NCI-H2107 treated with DMSO at 0.1 percent for 48 hours (cell line): ENCODE results near the gene FPGS.
A peak's percentile ranks its signal among the peaks of the same experiment; 100 is the strongest.
"Not testable (repeated sequence)": the region's sequence is repeated elsewhere in the genome, so short reads cannot be mapped to it uniquely, and the experiment has no call there.

Experiments used
- DNase-seq: peaks from one replicate; lab custom pipeline; 2025; ENCODE audit not compliant: unreplicated experiment; lab: John Stamatoyannopoulos, UW

Gene FPGS

DNA sequence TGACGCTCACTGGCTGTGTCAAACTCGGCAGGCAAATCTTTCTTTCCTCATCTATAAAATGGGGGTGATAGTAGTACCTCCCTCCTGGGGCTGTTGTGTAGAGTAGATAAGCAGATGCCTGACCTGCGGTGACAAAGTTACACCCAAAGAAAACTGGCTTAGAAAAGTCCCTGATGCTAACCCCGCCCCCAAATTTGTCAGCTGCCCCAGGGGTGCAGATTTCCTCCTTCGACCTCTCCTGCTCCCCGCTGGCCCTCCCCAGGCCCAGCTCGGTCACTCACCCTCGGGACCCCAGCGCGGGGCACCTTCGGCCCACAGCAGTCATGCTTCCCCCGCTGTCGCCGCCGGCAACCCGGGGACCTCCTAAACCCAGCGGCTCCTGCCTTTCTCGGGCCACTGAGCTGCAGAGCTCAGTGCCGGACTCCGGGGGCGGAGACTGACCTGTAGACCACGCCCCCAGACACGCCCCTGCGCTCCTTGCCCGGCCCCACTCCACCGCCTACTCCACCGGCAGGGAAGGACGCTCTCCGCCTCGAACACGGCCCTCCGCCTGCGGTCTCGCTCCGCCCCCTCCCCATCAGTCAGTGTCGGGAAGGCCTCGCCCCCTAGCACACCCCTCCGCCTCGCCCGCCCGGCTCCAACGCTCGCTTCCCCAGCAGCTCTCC lies 31.6 kb upstream of the FPGS start:
- peak; percentile 90 for DNase-seq

DNA sequence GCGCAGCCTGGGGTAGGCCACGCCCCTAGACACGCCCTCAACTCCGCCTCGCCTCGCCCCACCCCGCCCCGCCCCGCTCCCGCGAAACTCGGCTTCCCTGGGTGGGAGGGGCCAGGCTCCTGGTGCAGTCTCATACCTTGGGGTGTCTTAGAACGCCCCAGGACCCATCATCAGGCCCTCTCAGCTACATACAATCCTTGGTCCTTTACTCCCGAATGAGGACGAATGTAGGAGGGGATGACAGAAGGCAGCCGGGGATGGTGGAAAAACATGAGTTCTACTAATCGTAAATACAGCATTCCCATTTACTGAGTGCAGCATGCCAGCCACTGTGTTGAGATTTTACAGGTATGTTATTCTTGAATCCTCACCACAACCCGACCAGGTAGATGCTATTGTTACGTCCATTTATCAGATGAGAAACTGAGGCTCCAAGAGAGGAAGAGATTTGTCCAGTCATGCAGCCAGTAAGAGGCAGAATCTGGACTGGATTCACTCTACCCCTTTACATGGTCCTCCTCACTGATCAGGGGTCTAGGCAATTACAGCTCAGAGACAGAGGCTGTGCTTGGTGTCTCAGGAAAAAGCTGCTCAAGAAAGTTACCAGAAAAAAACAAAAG lies 31.0 kb upstream of the FPGS start:
- DNase-seq, result no peak

DNA sequence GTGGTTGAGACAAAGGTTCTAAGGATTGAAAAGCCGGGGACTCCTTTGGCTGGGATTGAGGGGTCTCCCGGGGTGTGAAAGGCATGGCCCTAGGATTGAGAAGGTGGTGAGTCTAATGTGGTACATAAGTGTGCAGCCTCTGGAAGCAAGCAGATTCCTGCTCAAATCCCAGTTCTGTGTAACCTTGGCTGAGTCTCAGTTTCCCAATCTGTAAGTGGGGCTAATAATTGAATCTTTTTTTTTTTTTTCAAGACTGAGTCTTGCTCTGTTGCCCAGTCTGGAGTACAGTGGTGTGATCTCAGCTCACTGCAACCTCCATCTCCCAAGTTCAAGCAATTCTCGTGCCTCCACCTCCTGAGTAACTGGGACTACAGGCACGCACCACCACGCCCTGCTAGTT lies 30.1 kb upstream of the FPGS start:
- DNase-seq, result no peak

GRCh38 chr9:127773272-127773671 lies 29.4 kb upstream of the FPGS start:
- no peak for DNase-seq

DNA sequence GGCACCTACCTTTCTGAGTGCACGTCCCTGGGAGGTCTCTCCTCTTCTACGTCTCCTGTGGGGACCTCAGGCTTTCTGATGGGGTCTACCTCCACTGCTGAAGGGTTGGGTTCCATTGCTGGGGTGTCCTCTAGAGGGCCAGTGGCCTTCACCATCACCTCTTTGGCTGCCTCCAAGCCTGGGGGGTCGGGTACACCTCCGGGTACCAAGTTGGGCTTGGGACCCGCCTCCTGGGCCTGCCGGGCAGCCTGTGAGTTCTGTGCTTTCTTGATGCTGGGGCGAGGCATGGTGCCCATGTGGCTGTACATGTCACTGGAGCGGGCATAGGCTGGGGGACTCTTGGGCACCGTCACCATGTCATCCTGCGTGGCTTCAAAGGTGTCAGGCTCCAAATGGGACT lies 28.7 kb upstream of the FPGS start:
- DNase-seq, result no peak

GRCh38 chr9:127776195-127776923 lies 26.3 kb upstream of the FPGS start:
- DNase-seq, result no peak

DNA sequence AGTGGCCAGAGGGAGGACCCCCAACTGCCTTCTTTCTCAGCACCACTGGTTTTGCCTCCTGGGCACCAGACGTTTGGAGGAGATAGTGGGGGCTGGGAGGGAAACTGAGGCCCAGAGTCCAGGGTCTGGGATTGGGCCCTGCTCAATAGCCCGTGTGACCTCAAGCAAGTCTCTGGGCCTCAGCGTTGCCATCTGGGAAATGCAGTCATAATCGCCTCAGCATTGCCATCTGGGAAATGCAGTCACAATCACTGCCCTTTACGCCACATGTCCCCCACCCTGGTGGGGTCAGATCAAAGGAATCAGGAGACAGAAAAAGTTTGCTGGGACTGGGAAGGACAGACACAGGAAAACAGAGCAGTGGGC lies 25.8 kb upstream of the FPGS start:
- DNase-seq, result no peak

GRCh38 chr9:127777368-127777980 lies 25.2 kb upstream of the FPGS start:
- DNase-seq, result no peak

DNA sequence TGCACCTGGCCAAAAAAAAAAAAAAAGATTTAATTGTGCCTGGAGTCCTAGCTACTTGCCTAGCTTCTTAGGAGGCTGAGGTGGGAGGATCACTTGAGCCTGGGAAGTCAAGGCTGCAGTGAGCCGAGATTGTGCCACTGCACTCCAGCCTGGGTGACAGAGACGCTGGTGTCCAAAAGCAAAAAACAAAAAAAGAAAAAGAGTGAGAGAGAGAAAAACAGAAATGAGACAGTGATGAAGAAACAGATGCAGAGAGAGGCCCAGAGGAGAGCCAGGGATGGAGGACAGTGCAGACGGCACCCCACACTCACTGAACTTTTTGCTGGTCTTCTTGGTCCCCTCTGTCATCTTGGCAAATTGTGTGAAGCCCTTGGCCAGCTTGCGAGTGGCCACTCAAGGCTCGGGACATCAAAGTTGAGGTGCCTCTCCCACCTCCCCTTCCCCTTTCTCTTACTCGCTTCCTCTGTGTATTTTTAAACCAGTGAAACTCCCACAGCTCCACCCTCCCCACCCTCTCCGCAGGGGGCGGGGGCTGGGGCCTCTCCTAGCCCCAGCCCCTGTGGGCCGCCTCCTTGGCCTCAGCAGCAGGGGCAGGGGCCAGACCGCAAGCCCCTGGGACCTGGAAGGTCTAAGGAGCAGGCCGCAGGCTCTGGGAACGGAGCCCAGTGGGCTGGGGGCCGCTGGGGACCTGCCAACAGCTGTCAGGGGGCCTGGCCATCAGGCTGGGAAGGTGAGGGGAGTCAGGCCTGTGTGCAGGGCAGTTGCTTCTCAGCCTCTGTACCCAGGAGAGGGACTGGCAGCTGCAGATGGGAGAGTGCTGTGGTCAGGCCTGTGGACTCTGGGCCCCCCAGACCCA lies 24.2 kb upstream of the FPGS start, which contains the start of gene SH2D3C:
SH2D3C (minus strand) TSS at position 387 of the 856 bp plus-strand sequence; CDS start at position 348, 39 bp downstream.
- DNase-seq, result no peak

- DNase-seq, result no peak
Observed at GRCh38 chr9:127779136-127779981, 23.3 kb upstream of the FPGS start.

DNA sequence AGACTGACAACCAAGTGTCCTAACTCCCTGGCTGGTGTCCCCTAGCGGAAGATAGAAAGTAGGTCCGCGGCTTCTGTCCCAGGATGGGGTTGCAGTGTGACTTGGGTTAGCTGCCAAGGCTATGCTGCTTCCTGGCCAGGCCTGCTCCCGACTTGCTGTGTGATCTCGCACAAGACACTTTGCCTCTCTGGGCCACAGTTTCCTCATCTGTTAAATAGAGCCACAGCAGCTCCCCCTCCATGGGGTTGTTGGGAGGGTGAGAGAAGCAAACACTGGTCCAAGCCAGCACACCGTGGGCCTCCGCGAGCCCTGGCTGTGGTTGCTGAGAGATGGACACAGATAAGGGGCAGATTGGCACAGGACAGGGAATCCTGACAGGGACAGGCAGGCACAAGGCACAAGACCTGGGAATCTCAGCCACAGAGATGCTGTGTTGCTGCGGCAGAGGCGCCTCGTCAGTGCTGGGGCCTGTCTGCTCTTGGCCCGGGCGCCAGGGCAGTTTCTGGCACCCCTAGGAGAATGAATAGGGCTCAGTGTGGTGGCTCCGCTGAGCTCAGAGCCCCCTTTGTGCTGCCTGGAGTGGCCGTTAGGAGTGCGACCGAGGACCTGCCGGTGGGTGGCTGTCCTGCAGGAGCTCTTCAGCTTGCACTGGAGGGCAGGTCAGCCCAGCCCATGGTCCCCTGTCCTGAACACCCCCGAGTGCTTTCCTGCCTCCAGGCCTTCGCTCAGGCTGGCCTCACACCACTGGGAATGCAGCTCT lies 22.4 kb upstream of the FPGS start:
- no peak for DNase-seq

- DNase-seq, result not testable (repeated sequence)
Observed at GRCh38 chr9:127780909-127781308, 21.8 kb upstream of the FPGS start.

- no peak for DNase-seq
Observed at GRCh38 chr9:127781806-127782205, 20.9 kb upstream of the FPGS start.

DNA sequence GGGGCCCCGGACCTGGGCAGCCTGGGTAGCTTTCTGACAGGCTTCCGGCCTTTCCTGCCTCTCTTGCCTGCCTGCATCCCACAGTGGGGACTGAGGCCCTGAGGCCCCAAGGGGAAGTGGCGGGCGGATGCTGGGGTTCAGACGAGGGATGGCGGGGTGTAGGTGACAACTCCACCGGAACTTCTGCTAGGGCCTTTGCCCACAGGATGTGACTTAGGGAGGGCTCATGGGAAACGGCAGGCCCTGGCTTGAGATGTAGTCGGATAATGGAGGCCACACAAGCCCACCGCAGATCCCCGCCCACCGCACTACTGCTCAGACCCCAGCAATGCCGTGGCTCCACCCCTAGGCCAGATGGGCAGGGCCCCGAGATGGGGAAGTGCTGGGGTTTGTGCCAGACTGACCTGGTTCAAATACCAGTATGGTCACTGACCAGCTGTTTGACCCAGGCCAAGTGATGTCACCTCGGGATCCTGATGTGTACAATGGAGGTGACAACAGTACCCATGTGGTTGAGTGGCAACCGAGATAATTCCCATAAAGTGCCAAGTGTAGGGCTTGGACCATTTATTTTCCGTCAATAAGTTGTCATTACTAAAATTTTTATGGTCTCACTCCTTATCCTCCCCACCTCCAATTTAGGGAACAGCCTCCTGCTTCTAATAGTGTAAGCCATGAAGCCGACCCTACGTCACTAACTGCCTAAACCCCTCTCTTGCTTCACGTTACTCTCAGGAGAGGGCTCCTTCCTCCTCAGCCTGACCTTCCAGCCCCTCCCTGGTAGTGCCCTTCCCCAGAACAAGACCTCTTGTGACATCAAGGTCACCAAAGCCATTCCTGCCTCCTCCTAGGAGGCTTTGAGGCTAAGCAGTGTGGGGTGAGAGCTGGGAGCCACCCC lies 19.3 kb upstream of the FPGS start:
- DNase-seq, result no peak

DNA sequence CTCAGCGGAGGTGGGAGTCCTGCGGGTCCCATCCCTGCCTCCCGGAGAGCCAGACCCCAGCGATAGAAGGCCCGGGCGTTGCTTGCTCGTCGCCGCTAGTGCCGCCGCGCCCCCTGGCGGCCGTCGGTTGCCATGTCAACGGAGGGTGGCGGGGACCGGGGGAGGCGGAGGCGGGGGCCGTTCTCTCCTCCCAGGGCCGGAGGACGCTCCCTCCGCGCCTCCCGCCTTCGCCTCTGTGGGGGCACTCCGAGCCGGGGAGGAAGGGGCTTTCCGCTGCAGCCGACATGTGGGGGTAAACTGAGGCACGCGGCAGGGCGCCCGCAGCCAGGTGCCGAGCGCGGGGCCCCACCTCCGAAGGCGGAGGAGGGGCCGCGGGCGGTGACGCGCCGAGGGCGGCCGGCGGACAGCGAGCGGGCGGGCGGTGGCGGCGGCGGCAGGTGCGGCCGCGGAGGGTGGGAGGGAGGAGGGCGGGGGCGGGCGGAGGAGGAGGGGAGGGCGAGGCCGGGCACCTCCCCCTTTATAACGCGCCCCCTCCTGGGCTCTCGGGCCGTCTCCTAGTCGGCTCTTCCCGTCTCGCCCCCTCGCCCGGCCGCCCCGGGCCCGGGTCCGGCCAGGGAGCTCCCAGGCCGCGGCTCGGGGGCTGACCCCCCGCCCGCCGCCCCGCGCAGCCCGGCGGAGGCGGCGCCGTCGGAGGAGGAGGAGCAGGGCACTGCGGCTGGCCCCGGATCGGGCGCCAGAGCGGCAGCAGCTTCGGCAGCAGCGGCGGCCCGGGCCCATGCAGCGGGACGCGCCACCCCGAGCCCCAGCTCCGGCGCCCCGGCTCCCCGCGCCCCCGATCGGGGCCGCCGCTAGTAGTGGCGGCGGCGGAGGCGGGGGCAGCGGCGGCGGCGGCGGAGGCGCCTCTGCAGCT lies 17.4 kb upstream of the FPGS start:
- peak; percentile 62 for DNase-seq

DNA sequence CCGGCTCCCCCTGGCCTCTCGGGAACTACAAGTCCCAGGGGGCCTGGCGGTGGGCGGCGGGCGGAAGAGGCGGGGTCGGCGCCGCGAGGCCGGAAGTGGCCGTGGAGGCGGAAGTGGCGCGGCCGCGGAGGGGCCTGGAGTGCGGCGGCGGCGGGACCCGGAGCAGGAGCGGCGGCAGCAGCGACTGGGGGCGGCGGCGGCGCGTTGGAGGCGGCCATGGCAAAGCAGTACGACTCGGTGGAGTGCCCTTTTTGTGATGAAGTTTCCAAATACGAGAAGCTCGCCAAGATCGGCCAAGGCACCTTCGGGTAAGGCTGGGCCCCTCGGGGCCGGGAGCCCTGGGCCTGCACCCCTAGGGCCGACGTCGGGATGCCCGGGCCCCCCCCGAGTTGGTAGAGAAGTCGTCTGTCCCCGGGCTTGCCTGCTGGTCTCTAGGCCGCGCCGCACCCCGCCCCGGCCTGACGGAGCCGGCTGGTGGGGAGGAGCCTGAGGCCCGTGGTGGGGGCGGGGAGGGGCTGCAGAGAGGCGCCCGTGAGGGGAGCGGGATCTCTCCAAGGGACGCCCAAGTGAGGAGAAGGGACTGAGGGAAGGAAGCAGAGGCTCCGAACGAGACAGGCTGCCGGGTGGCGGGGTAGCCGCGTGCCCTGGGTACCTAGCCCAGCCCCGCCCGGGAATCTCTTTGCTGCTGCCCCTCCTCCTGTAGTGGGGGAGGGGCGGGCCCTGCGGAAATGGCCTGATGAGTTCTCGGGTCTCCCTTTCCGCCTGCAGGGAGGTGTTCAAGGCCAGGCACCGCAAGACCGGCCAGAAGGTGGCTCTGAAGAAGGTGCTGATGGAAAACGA lies 16.5 kb upstream of the FPGS start, which contains the start of gene CDK9:
CDK9 (plus strand) TSS at position 102 of the 840 bp plus-strand sequence; CDS start at position 217, 115 bp downstream.
- DNase-seq, result peak; percentile 39
